PFSK-1 (cell line): Measurements from ENCODE around the gene ZNRF2.

ENCODE experiments used
- FOXP2 ChIP-seq: optimal IDR thresholded peaks from 2 replicates; pipeline ENCODE3; 2011; ENCODE audit warnings: borderline replicate concordance, control low read depth, inconsistent platforms; ENCODE audit not compliant: insufficient read depth; ENCODE audit errors: extremely low read length, extremely low read depth
- POLR2AphosphoS5 ChIP-seq: IDR thresholded peaks from 2 replicates; pipeline ENCODE4 v1.6.1; 2012; ENCODE audit warnings: low read depth, mild to moderate bottlenecking, control low read depth, low read length, moderate library complexity
- SIN3A ChIP-seq: IDR thresholded peaks from 2 replicates; pipeline ENCODE4 v1.6.1; 2012; ENCODE audit warnings: mild to moderate bottlenecking, low read length, moderate library complexity, borderline replicate concordance; ENCODE audit not compliant: insufficient read depth
- TAF1 ChIP-seq: IDR thresholded peaks from 2 replicates; pipeline ENCODE4 v1.6.1; 2012; ENCODE audit warnings: low read length, control low read depth, borderline replicate concordance; ENCODE audit not compliant: insufficient read depth
- TF ChIP-seq, protein P1 (sequence below), 2 experiments: IDR thresholded peaks; 2 replicates each; pipeline versions ENCODE4 v1.6.1 to v1.8.0; 2011 to 2012; ENCODE audit warnings: low read depth in 2 of 2, low read length in 2 of 2, control low read depth in 1 of 2, inconsistent platforms in 1 of 2, mild to moderate bottlenecking in 1 of 2, moderate library complexity in 1 of 2; ENCODE audit not compliant: insufficient read depth in 1 of 2

The ZNRF2 gene

DNA sequence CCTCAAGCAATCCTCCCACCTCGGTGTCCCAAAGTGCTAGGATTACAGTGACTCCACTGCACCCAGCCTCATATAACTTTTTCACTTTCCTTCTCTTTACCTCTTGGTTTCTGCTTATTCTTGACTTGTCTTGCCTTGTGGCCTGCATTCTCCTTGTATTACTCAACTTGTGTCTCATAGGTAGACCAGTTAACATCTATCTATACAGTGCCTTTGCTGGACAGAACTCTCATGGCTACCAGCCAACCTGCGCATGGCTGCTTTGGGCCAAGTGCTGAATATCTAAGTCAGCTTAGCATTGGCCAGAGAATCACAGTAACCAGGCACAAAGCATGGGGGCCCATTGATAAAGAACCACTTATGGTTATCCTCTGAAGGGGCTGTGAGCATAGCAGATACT lies 42.6 kb upstream of the ZNRF2 start:
- TF ChIP-seq, protein P1, sequence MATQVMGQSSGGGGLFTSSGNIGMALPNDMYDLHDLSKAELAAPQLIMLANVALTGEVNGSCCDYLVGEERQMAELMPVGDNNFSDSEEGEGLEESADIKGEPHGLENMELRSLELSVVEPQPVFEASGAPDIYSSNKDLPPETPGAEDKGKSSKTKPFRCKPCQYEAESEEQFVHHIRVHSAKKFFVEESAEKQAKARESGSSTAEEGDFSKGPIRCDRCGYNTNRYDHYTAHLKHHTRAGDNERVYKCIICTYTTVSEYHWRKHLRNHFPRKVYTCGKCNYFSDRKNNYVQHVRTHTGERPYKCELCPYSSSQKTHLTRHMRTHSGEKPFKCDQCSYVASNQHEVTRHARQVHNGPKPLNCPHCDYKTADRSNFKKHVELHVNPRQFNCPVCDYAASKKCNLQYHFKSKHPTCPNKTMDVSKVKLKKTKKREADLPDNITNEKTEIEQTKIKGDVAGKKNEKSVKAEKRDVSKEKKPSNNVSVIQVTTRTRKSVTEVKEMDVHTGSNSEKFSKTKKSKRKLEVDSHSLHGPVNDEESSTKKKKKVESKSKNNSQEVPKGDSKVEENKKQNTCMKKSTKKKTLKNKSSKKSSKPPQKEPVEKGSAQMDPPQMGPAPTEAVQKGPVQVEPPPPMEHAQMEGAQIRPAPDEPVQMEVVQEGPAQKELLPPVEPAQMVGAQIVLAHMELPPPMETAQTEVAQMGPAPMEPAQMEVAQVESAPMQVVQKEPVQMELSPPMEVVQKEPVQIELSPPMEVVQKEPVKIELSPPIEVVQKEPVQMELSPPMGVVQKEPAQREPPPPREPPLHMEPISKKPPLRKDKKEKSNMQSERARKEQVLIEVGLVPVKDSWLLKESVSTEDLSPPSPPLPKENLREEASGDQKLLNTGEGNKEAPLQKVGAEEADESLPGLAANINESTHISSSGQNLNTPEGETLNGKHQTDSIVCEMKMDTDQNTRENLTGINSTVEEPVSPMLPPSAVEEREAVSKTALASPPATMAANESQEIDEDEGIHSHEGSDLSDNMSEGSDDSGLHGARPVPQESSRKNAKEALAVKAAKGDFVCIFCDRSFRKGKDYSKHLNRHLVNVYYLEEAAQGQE (IDR thresholded peaks at IDR 0.05; ENCODE audit: insufficient read depth in 1 of 2, low read depth in 2 of 2, low read length in 2 of 2) = no peak
- TF ChIP-seq FOXP2 = no peak
- TF ChIP-seq POLR2AphosphoS5 = no peak
- TF ChIP-seq SIN3A = no peak
- TF ChIP-seq TAF1 = no peak

DNA sequence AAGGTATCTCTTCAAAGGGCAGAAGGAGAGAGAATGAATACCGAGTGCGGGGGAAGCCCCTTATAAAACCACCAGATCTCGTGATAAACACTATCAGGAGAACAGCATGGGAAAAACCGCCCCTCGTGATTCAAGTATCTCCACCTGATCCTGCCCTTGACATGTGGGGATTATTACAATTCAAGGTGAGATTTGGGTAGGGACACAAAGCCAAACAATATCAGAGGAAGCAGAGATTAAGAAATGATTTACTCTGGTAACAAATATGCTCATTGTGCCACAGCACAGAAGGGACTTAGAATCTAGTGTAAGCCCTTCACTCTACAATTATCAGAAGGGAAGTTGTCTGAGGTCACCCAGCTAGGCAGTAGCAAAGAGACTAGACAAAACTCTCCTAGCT lies 40.1 kb upstream of the ZNRF2 start:
- no peak for TF ChIP-seq FOXP2
- TF ChIP-seq TAF1 = no peak
- TF ChIP-seq SIN3A = no peak
- TF ChIP-seq POLR2AphosphoS5 = no peak
- TF ChIP-seq, protein P1 (IDR thresholded peaks at IDR 0.05; ENCODE audit: insufficient read depth in 1 of 2, low read depth in 2 of 2, low read length in 2 of 2) = no peak

DNA sequence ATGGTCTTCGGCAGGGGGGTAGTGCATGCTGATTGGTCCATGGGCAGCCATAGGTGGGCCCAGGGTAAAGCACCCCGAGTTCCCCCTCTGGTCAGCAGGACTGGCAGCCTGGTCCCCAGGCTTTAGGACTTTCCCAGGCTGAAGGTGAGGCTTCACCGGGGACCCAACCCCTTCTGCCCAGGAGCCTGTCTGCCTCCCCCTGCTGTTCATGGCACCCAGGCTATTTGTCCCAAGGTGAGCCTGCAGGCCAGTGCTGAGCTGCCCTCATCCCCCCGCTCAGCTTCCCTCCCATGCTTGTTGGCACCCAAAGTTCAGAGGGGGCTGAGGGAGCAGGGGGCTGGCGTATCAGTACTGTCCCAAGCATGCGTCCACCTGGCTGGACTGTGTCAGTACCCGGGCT lies 38.5 kb upstream of the ZNRF2 start:
- TF ChIP-seq TAF1 (no peak), POLR2AphosphoS5 (no peak), FOXP2 (no peak), SIN3A (no peak)
- TF ChIP-seq, protein P1 (IDR thresholded peaks at IDR 0.05; ENCODE audit: insufficient read depth in 1 of 2, low read depth in 2 of 2, low read length in 2 of 2) = no peak

DNA sequence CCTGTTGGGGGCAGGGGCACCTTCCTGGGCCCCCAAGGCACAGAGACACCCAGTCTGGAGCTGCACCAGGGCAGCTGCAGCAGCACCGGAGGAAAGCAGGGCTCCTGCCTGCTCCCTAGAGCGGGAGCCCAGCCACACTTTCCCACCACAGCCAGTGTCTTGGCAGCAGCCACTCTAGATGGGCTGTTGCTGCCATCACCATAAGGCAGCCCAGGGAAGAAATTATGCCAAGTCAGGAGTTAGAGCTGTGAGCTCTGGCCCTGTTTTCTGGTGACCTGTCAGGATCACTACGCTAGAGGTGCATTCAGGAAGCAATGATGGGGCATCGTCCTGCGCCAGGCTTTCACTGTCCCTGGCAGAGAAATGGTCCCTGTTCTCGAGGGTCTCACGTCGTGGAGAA lies 38.0 kb upstream of the ZNRF2 start:
- TF ChIP-seq, protein P1 (IDR thresholded peaks at IDR 0.05; ENCODE audit: insufficient read depth in 1 of 2, low read depth in 2 of 2, low read length in 2 of 2) = no peak
- TF ChIP-seq FOXP2 = no peak
- no peak for TF ChIP-seq SIN3A
- TF ChIP-seq TAF1 = no peak
- no peak for TF ChIP-seq POLR2AphosphoS5
